GM23338 (cell line): ENCODE data around the gene ALB.
"Not testable (repeated sequence)": the region's sequence is repeated elsewhere in the genome, so short reads cannot be mapped to it uniquely, and the experiment has no call there.

ENCODE experiments used
- CTCF ChIP-seq, 2 experiments: fragments of 200-600 bp in 1 of 2; sonication (generic) in 1 of 2; conservative IDR thresholded peaks; 2 replicates each; pipeline versions ENCODE4 v1.5.1 to v1.6.1; 2016 to 2017; ENCODE audit warnings: antibody characterized with exemption in 2 of 2, low read depth in 2 of 2, mild to moderate bottlenecking in 2 of 2, moderate library complexity in 1 of 2
- EZH2 ChIP-seq: fragments of 200-600 bp; sonication (generic); IDR thresholded peaks from one replicate; pipeline ENCODE4 v1.8.0; 2017; ENCODE audit warnings: antibody characterized with exemption, mild to moderate bottlenecking, low read depth; ENCODE audit not compliant: unreplicated experiment
- EZH2phosphoT487 ChIP-seq: fragments of 200-600 bp; sonication (generic); IDR thresholded peaks from one replicate; pipeline ENCODE4 v1.8.1; 2018; ENCODE audit warnings: antibody characterized with exemption; ENCODE audit not compliant: unreplicated experiment

GRCh38 chr4:73389663-73390062 lies 14.4 kb upstream of the ALB start:
- TF ChIP-seq EZH2; CTCF (conservative IDR thresholded peaks at IDR 0.05; ENCODE audit: low read depth in 2 of 2); EZH2phosphoT487: not testable (repeated sequence)
